NCI-H1417 (cell line): ENCODE measurements around the gene RAB29.

Experiments used
- DNase-seq, 3 experiments: peaks; one replicate each; lab custom pipeline; 2025; lab: John Stamatoyannopoulos, UW

The RAB29 gene

GRCh38 chr1:205763980-205764379, 11.3 kb downstream of the RAB29 start:
- DNase-seq = no peak

GRCh38 chr1:205760606-205761005, 14.7 kb downstream of the RAB29 start:
- no peak for DNase-seq

- DNase-seq = no peak
Measured at GRCh38 chr1:205756552-205756951, 18.7 kb downstream of the RAB29 start.

- no peak for DNase-seq
Measured at GRCh38 chr1:205754857-205755256, 20.4 kb downstream of the RAB29 start.

- peak; percentile 21 to 36 (median 34) for DNase-seq
Measured at GRCh38 chr1:205751036-205751651, 24.1 kb downstream of the RAB29 start.

GRCh38 chr1:205750138-205751035, 24.9 kb downstream of the RAB29 start, which contains the start of gene NUCKS1:
Gene NUCKS1 (minus strand): TSS chr1:205750182. CDS start chr1:205749973, 209 bp downstream.
- DNase-seq = peak; percentile 97 to 100 (median 99)

GRCh38 chr1:205749234-205750137, 25.8 kb downstream of the RAB29 start:
- DNase-seq = peak; percentile 94 to 97 (median 96)

GRCh38 chr1:205748403-205749233, 26.7 kb downstream of the RAB29 start:
- DNase-seq = peak; percentile 52 to 85 (median 66)

GRCh38 chr1:205746757-205747412, 28.4 kb downstream of the RAB29 start:
- no peak for DNase-seq

- DNase-seq = no peak
Measured at GRCh38 chr1:205744403-205744802, 30.9 kb downstream of the RAB29 start.

GRCh38 chr1:205743977-205744376, 31.3 kb downstream of the RAB29 start:
- DNase-seq = no peak

- DNase-seq = no peak
Measured at GRCh38 chr1:205741681-205742080, 33.6 kb downstream of the RAB29 start.

GRCh38 chr1:205739348-205740160, 35.7 kb downstream of the RAB29 start:
- no peak for DNase-seq

- no peak for DNase-seq
Measured at GRCh38 chr1:205735218-205735617, 40.1 kb downstream of the RAB29 start.

- no peak for DNase-seq
Measured at GRCh38 chr1:205733438-205734175, 41.7 kb downstream of the RAB29 start.

GRCh38 chr1:205729945-205730610, 45.2 kb downstream of the RAB29 start:
- no peak for DNase-seq

GRCh38 chr1:205726619-205727125, 48.6 kb downstream of the RAB29 start:
- DNase-seq = no peak

- no peak for DNase-seq
Measured at GRCh38 chr1:205725514-205725913, 49.8 kb downstream of the RAB29 start.
